K562 (cell line): ENCODE results near the gene HLA-DOA. TPM values are rescaled to one million over a fixed set of nuclear protein-coding genes. Genes with fewer than 3 reads are reported as not detected.

Source experiments
- CREM ChIP-seq: IDR thresholded peaks from 2 replicates; pipeline ENCODE4 v1.6.1; 2014; ENCODE audit warnings: antibody characterized with exemption, low read depth
- CTBP1 ChIP-seq: fragments of 450-650 bp; IDR thresholded peaks from 2 replicates; pipeline ENCODE4 v1.6.1; 2016; ENCODE audit warnings: borderline replicate concordance
- YY1 ChIP-seq, 3 experiments: IDR thresholded peaks; 2 replicates each; pipeline ENCODE4 v1.6.1; 2011; ENCODE audit warnings: low read length in 2 of 3, mild to moderate bottlenecking in 2 of 3, moderate library complexity in 2 of 3, borderline replicate concordance in 1 of 3, control low read depth in 1 of 3, low read depth in 1 of 3; ENCODE audit not compliant: insufficient read depth in 3 of 3, insufficient replicate concordance in 2 of 3, control insufficient read depth in 1 of 3, insufficient read length in 1 of 3; ENCODE audit errors: extremely low read depth in 1 of 3
- polyA plus RNA-seq, 8 experiments: library from polyadenylated mRNA; depleted of rRNA in 4 of 8; stranded (reverse) in 5 of 8; unstranded in 3 of 8; fragments of >200 nt; fragmentation: Nextera tagmentation in 2 of 8; fragmentation: Illumina TruSeq in 1 of 8; extraction: Ambion mirVana in 2 of 8; extraction: Trizol in 1 of 8; gene quantifications; 2 replicates each; pipeline versions ENCODE4 v1.2.1 to v1.2.3, GENCODE V29; 2011 to 2014; ENCODE audit warnings: inconsistent platforms in 1 of 8, missing spikeins in 1 of 8
- total RNA-seq, 7 experiments: library from RNA; depleted of rRNA in 6 of 7; stranded (reverse); fragments of >200 nt in 6 of 7; fragmentation: Illumina TruSeq in 2 of 7; extraction: Trizol in 2 of 7; gene quantifications; 2 replicates each; pipeline versions ENCODE4 v1.2.1 to v1.2.3, GENCODE V29; 2011 to 2021; ENCODE audit warnings: low replicate concordance in 1 of 7
- TF ChIP-seq, protein P1 (sequence below): fragments of 150-350 bp; conservative IDR thresholded peaks from 2 replicates; pipeline ENCODE4 v1.6.1; 2014; ENCODE audit warnings: low read length
- TF ChIP-seq, protein P2 (sequence below): sonication (generic); formaldehyde crosslinking; IDR thresholded peaks from 2 replicates; pipeline ENCODE4 v1.8.1; 2023; ENCODE audit warnings: missing genetic modification reagents, mild to moderate bottlenecking, borderline replicate concordance
- TF ChIP-seq, protein P3 (sequence below): sonication (generic); IDR thresholded peaks from 2 replicates; pipeline ENCODE4 v1.6.1; 2016
- TF ChIP-seq, protein P4 (sequence below): fragments of 250-450 bp; sonication (Bioruptor Pico); IDR thresholded peaks from 2 replicates; pipeline ENCODE4 v1.8.0; 2022; ENCODE audit warnings: inconsistent platforms
- TF ChIP-seq, protein P5 (sequence below): IDR thresholded peaks from 2 replicates; pipeline ENCODE4 v1.6.1; 2014; ENCODE audit warnings: antibody characterized with exemption

HLA-DOA gene
- total and polyA plus RNA-seq, 9 of the 15 experiments (the other 6 are each of a cell fraction or from before 2014, with no cell fraction given): 0.07 TPM; not detected in 8

DNA sequence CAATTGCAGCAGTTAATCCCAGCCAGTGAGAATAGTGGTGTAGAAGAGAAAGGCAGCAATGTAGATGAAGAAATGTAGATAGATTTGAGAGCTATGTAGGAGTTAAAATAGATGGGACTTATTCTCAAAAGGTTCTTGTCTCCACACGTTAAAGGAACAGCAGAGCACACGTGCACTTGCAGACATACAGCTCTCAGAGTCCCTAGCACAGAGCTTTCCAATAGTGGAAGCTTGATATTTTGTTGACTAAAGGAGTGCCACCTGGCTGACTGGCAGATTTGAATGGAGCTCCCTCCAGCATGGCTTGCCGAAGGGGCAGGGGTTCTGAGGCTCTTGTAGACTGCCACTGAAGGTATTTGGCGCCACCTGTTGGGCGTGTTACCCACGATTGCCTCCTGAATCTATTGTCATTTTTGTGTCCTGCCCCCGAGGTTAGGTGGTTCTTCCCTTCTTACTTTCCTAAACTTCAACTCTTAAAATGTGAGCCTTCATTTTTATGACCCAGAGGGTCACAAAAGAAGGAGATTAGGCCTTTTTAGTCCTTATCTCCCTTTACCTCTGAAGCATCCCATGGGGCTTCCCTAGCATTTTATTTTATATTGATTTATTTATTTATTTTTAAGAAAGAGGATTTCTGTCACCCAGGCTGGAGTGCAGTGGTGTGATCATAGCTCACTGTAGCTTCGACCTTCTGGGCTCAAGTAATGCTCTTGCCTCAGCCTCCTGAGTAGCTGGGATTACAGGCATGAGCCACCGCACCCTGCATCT, 24.6 kb downstream of the HLA-DOA start (continued):
- TF ChIP-seq, protein P1, sequence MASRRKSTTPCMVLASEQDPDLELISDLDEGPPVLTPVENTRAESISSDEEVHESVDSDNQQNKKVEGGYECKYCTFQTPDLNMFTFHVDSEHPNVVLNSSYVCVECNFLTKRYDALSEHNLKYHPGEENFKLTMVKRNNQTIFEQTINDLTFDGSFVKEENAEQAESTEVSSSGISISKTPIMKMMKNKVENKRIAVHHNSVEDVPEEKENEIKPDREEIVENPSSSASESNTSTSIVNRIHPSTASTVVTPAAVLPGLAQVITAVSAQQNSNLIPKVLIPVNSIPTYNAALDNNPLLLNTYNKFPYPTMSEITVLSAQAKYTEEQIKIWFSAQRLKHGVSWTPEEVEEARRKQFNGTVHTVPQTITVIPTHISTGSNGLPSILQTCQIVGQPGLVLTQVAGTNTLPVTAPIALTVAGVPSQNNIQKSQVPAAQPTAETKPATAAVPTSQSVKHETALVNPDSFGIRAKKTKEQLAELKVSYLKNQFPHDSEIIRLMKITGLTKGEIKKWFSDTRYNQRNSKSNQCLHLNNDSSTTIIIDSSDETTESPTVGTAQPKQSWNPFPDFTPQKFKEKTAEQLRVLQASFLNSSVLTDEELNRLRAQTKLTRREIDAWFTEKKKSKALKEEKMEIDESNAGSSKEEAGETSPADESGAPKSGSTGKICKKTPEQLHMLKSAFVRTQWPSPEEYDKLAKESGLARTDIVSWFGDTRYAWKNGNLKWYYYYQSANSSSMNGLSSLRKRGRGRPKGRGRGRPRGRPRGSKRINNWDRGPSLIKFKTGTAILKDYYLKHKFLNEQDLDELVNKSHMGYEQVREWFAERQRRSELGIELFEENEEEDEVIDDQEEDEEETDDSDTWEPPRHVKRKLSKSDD: no peak
- TF ChIP-seq, protein P2, sequence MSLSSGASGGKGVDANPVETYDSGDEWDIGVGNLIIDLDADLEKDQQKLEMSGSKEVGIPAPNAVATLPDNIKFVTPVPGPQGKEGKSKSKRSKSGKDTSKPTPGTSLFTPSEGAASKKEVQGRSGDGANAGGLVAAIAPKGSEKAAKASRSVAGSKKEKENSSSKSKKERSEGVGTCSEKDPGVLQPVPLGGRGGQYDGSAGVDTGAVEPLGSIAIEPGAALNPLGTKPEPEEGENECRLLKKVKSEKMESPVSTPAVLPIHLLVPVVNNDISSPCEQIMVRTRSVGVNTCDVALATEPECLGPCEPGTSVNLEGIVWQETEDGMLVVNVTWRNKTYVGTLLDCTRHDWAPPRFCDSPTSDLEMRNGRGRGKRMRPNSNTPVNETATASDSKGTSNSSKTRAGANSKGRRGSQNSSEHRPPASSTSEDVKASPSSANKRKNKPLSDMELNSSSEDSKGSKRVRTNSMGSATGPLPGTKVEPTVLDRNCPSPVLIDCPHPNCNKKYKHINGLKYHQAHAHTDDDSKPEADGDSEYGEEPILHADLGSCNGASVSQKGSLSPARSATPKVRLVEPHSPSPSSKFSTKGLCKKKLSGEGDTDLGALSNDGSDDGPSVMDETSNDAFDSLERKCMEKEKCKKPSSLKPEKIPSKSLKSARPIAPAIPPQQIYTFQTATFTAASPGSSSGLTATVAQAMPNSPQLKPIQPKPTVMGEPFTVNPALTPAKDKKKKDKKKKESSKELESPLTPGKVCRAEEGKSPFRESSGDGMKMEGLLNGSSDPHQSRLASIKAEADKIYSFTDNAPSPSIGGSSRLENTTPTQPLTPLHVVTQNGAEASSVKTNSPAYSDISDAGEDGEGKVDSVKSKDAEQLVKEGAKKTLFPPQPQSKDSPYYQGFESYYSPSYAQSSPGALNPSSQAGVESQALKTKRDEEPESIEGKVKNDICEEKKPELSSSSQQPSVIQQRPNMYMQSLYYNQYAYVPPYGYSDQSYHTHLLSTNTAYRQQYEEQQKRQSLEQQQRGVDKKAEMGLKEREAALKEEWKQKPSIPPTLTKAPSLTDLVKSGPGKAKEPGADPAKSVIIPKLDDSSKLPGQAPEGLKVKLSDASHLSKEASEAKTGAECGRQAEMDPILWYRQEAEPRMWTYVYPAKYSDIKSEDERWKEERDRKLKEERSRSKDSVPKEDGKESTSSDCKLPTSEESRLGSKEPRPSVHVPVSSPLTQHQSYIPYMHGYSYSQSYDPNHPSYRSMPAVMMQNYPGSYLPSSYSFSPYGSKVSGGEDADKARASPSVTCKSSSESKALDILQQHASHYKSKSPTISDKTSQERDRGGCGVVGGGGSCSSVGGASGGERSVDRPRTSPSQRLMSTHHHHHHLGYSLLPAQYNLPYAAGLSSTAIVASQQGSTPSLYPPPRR (CRISPR knock-in tag): no peak
- TF ChIP-seq, protein P3, sequence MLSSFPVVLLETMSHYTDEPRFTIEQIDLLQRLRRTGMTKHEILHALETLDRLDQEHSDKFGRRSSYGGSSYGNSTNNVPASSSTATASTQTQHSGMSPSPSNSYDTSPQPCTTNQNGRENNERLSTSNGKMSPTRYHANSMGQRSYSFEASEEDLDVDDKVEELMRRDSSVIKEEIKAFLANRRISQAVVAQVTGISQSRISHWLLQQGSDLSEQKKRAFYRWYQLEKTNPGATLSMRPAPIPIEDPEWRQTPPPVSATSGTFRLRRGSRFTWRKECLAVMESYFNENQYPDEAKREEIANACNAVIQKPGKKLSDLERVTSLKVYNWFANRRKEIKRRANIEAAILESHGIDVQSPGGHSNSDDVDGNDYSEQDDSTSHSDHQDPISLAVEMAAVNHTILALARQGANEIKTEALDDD: no peak
- TF ChIP-seq, protein P4, sequence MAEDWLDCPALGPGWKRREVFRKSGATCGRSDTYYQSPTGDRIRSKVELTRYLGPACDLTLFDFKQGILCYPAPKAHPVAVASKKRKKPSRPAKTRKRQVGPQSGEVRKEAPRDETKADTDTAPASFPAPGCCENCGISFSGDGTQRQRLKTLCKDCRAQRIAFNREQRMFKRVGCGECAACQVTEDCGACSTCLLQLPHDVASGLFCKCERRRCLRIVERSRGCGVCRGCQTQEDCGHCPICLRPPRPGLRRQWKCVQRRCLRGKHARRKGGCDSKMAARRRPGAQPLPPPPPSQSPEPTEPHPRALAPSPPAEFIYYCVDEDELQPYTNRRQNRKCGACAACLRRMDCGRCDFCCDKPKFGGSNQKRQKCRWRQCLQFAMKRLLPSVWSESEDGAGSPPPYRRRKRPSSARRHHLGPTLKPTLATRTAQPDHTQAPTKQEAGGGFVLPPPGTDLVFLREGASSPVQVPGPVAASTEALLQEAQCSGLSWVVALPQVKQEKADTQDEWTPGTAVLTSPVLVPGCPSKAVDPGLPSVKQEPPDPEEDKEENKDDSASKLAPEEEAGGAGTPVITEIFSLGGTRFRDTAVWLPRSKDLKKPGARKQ (CRISPR knock-in tag): no peak
- 0 out of 2 replicates have a peak, but pooled peaks have one; percentile 30 for TF ChIP-seq CTBP1
- TF ChIP-seq CREM: 0 out of 2 replicates have a peak, but pooled peaks have one; percentile 15
- peak in 1 of 3 experiments; percentile 41 for TF ChIP-seq YY1 (IDR thresholded peaks at IDR 0.05; ENCODE audit: borderline replicate concordance in 1 of 3, control insufficient read depth in 1 of 3, extremely low read depth in 1 of 3, insufficient read depth in 3 of 3, insufficient read length in 1 of 3, insufficient replicate concordance in 2 of 3, low read depth in 1 of 3, low read length in 2 of 3)
- TF ChIP-seq, protein P5, sequence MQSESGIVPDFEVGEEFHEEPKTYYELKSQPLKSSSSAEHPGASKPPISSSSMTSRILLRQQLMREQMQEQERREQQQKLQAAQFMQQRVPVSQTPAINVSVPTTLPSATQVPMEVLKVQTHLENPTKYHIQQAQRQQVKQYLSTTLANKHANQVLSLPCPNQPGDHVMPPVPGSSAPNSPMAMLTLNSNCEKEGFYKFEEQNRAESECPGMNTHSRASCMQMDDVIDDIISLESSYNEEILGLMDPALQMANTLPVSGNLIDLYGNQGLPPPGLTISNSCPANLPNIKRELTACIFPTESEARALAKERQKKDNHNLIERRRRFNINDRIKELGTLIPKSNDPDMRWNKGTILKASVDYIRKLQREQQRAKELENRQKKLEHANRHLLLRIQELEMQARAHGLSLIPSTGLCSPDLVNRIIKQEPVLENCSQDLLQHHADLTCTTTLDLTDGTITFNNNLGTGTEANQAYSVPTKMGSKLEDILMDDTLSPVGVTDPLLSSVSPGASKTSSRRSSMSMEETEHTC: no peak
